ENCODE results near the gene CXCL9.
"Not testable (repeated sequence)": the region's sequence is repeated elsewhere in the genome, so short reads cannot be mapped to it uniquely, and the experiment has no call there.

CXCL9 gene

GRCh38 chr4:75954811-75955210 is 52.5 kb downstream of the CXCL9 start:
- DNase-seq (ENCODE audit: low read depth) = not testable (repeated sequence)

GRCh38 chr4:75953509-75953908 is 53.8 kb downstream of the CXCL9 start:
- no peak for DNase-seq (ENCODE audit: low read depth)
